Measurements from ENCODE around the gene C1QTNF6. TPM values are rescaled to one million over a fixed set of nuclear protein-coding genes. Genes with fewer than 3 reads are reported as not detected.

C1QTNF6 gene
- total and polyA plus RNA-seq, 2 of the 4 experiments (the other 2 are of a cell fraction): 1.1 to 10.9 TPM

GRCh38 chr22:37214731-37215030 is 26.6 kb upstream of the C1QTNF6 start:
- Histone ChIP-seq H4K5ac (ENCODE audit: low read depth, low read length) (no peak overlapping the region), H3K79me1 (ENCODE audit: low read depth in 1 of 2, low read length in 2 of 2) (no peaks in the 10 kb centered on the region), H3K9me3 (ENCODE audit: control insufficient read depth, insufficient read depth, low read length) (no peaks in the 10 kb centered on the region), H3K4me2 (ENCODE audit: low read depth, low read length) (no peak overlapping the region), H3K36me3 (ENCODE audit: control insufficient read depth, insufficient read depth, low read length) (no peaks in the 10 kb centered on the region), H3K4me3 (ENCODE audit: insufficient read depth, low read depth, low read length) (no peak overlapping the region), H2AK9ac (replicated peaks; ENCODE audit: low read depth, low read length, poor library complexity) (no peak overlapping the region), H2AFZ (replicated peaks; ENCODE audit: low read length, poor library complexity) (no peak overlapping the region), H3K9ac (ENCODE audit: low read depth, low read length) (no peak overlapping the region), H4K20me1 (ENCODE audit: insufficient read depth, low read length) (no peaks in the 10 kb centered on the region), H2AK5ac (ENCODE audit: low read depth, low read length) (no peak overlapping the region), H3K9me1 (ENCODE audit: insufficient read depth, low read length) (no peaks in the 10 kb centered on the region), H3K56ac (ENCODE audit: extremely low read depth, insufficient read depth, low read length) (no peak overlapping the region), H3K4me1 (ENCODE audit: control insufficient read depth, insufficient read depth, low read length) (peaks cover 4% of the 10 kb centered on the region; the same call in 1 of the 2 replicates), H3K27ac (ENCODE audit: insufficient read depth, low read length) (no peak overlapping the region), H3K4ac (ENCODE audit: low read depth, low read length) (no peak overlapping the region), H2BK15ac (ENCODE audit: low read depth, low read length) (no peak overlapping the region), H3K18ac (ENCODE audit: low read depth, low read length) (no peak overlapping the region), H3K14ac (replicated peaks; ENCODE audit: low read depth, low read length) (no peak overlapping the region), H2BK120ac (ENCODE audit: low read depth, low read length) (no peak overlapping the region), H2BK20ac (ENCODE audit: low read depth, low read length) (no peak overlapping the region), H2BK5ac (ENCODE audit: low read depth, low read length, poor library complexity, severe bottlenecking) (no peak overlapping the region), H3K27me3 (ENCODE audit: control insufficient read depth, insufficient read depth, low read length) (peaks cover 75% of the 10 kb centered on the region), H4K8ac (ENCODE audit: low read depth in 2 of 2, low read length in 2 of 2) (no peak overlapping the region), H3K23ac (ENCODE audit: low read depth, low read length) (no peak overlapping the region), H4K91ac (ENCODE audit: insufficient read depth, low read depth, low read length) (no peak overlapping the region)
- in situ Hi-C loops (cut with MboI; ENCODE audit: low sequenced_read_pairs) (no loop called here), dilution Hi-C loops (cut with HindIII; ENCODE audit: low sequenced_read_pairs, unreplicated experiment) (no loop called here), intact Hi-C loops (cut with micrococcal nuclease) (no loop called here)
- CTCF ChIA-PET: no interaction called here
- POLR2A ChIA-PET (ENCODE audit: unreplicated experiment): no interaction called here
- BruUV-seq (replicated peaks): no TSS peak
- ATAC-seq (ENCODE audit: low read depth): no peak
- no peak for DNase-seq
- no peak for TF ChIP-seq FOS (IDR thresholded peaks at IDR 0.05; ENCODE audit: low read depth, low read length)
- TF ChIP-seq CTCF (conservative IDR thresholded peaks at IDR 0.05; ENCODE audit: low read depth, low read length): no peak
- TF ChIP-seq RFX5 (IDR thresholded peaks at IDR 0.05; ENCODE audit: low read depth, low read length): no peak
- TF ChIP-seq ELK1 (IDR thresholded peaks at IDR 0.05; ENCODE audit: borderline replicate concordance, low read depth, low read length): no peak
- no peak for TF ChIP-seq SMC3 (IDR thresholded peaks at IDR 0.05; ENCODE audit: low read depth, low read length)
- no peak for TF ChIP-seq USF2 (IDR thresholded peaks at IDR 0.05; ENCODE audit: low read depth, low read length)
- no peak for TF ChIP-seq NFE2L2 (IDR thresholded peaks at IDR 0.05; ENCODE audit: low read depth, low read length)
- TF ChIP-seq MAFK (IDR thresholded peaks at IDR 0.05; ENCODE audit: low read depth, low read length): no peak
- no peak for TF ChIP-seq CHD1 (IDR thresholded peaks at IDR 0.05; ENCODE audit: low read depth, low read length)
- no peak for TF ChIP-seq POLR2A (IDR thresholded peaks at IDR 0.05; ENCODE audit: low read depth, low read length)
- no peak for TF ChIP-seq RCOR1 (IDR thresholded peaks at IDR 0.05; ENCODE audit: insufficient replicate concordance, low read length)
- 67% methylated on average over 8 of the region's 13 CpGs; no CpG with 5 or more reads in 1 of the 2 experiments for WGBS, 2 experiments (ENCODE audit: extremely low coverage in 2 of 2, insufficient read length in 1 of 2)
